Parathyroid adenoma (tissue), 2 donors: ENCODE measurements around the gene HERC2.

Experiments
- H2AFZ ChIP-seq: fragments of 300-600 bp; sonication (generic); one replicate; pipeline ENCODE4 v1.7.0; 2017; ENCODE audit warnings: antibody characterized with exemption, mild to moderate bottlenecking
- H3K27ac ChIP-seq: fragments of 300-600 bp; sonication (generic); one replicate; pipeline ENCODE4 v1.7.0; 2017
- H3K27me3 ChIP-seq: fragments of 300-600 bp; sonication (generic); one replicate; pipeline ENCODE4 v1.7.0; 2017; ENCODE audit warnings: low read length; ENCODE audit not compliant: control insufficient read depth, insufficient read depth
- H3K36me3 ChIP-seq: fragments of 300-600 bp; sonication (generic); one replicate; pipeline ENCODE4 v1.7.0; 2017; ENCODE audit warnings: low read length; ENCODE audit not compliant: control insufficient read depth, insufficient read depth
- H3K4me1 ChIP-seq: fragments of 300-600 bp; sonication (generic); one replicate; pipeline ENCODE4 v1.7.0; 2017; ENCODE audit warnings: control low read depth
- H3K4me2 ChIP-seq: fragments of 300-600 bp; sonication (generic); one replicate; pipeline ENCODE4 v1.7.0; 2017; ENCODE audit warnings: low read length
- H3K4me3 ChIP-seq: fragments of 300-600 bp; sonication (generic); one replicate; pipeline ENCODE4 v1.7.0; 2017; ENCODE audit warnings: low read depth, low read length
- H3K79me2 ChIP-seq: fragments of 300-600 bp; sonication (generic); one replicate; pipeline ENCODE4 v1.7.0; 2017; ENCODE audit warnings: control low read depth
- H3K9ac ChIP-seq: fragments of 300-600 bp; sonication (generic); one replicate; pipeline ENCODE4 v1.7.0; 2017; ENCODE audit warnings: mild to moderate bottlenecking
- H3K9me3 ChIP-seq: fragments of 300-600 bp; sonication (generic); one replicate; pipeline ENCODE4 v1.7.0; 2017; ENCODE audit warnings: low read length; ENCODE audit not compliant: control insufficient read depth
- TF ChIP-seq, protein P1 (sequence below): fragments of 300-600 bp; sonication (generic); IDR thresholded peaks from one replicate; pipeline ENCODE4 v1.7.0; 2017; ENCODE audit warnings: antibody characterized with exemption, mild to moderate bottlenecking
- donor health status: primary hyperparathyroidism.

HERC2 gene

DNA sequence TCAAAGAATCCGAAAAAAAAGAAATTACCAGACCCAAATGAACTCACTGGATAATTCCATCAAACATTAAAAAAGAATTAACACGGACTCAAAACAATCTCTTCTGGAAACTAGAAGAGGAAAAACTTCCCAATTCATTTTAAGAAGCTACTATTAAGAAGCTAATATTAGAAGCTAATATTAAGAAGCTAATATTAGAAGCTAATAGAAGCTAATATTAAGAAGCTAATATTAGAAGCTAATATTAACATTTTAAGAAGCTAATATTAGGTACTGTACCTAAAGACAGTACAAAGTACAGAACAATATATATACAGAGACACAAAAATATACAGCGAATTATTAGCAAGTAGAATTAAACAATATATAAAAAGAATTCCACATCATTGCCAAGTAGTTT is 35.9 kb downstream of the HERC2 start:
- Histone ChIP-seq H3K9ac (no peak overlapping the region), H3K4me3 (no peak overlapping the region), H3K9me3 (no peaks in the 10 kb centered on the region), H2AFZ (no peak overlapping the region), H3K4me2 (no peak overlapping the region), H3K4me1 (no peaks in the 10 kb centered on the region), H3K36me3 (no peaks in the 10 kb centered on the region), H3K27me3 (no peaks in the 10 kb centered on the region), H3K27ac (no peak overlapping the region), H3K79me2 (peaks cover 8% of the 10 kb centered on the region)
- TF ChIP-seq, protein P1, sequence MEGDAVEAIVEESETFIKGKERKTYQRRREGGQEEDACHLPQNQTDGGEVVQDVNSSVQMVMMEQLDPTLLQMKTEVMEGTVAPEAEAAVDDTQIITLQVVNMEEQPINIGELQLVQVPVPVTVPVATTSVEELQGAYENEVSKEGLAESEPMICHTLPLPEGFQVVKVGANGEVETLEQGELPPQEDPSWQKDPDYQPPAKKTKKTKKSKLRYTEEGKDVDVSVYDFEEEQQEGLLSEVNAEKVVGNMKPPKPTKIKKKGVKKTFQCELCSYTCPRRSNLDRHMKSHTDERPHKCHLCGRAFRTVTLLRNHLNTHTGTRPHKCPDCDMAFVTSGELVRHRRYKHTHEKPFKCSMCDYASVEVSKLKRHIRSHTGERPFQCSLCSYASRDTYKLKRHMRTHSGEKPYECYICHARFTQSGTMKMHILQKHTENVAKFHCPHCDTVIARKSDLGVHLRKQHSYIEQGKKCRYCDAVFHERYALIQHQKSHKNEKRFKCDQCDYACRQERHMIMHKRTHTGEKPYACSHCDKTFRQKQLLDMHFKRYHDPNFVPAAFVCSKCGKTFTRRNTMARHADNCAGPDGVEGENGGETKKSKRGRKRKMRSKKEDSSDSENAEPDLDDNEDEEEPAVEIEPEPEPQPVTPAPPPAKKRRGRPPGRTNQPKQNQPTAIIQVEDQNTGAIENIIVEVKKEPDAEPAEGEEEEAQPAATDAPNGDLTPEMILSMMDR: no peak

DNA sequence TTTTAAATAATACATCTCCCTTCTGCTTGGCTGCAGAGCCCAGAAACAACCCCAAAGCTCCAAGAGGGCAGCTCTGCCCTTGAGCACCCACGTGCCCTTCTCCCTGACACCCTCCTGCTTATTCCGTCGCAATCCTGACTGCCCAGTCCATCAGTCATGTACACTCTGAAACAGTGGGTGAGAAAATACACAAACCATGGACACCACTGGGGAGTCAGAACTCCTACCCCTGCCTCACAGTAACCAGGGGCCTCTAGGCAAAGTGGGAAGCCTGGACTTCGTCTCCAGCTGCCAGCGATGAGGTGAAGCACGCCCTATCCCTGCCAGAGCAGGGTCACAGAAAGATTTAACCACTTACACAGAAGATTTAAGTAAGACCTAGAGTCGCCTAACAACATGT is 40.1 kb downstream of the HERC2 start:
- H3K79me2 ChIP-seq: peaks cover 8% of the 10 kb centered on the region
- TF ChIP-seq, protein P1: no peak
- no peak overlapping the region for H3K4me2 ChIP-seq
- no peaks in the 10 kb centered on the region for H3K4me1 ChIP-seq
- H3K27me3 ChIP-seq: no peaks in the 10 kb centered on the region
- no peak overlapping the region for H3K9ac ChIP-seq
- H3K27ac ChIP-seq: no peak overlapping the region
- H3K9me3 ChIP-seq: no peaks in the 10 kb centered on the region
- H3K4me3 ChIP-seq: no peak overlapping the region
- no peaks in the 10 kb centered on the region for H3K36me3 ChIP-seq
- no peak overlapping the region for H2AFZ ChIP-seq

DNA sequence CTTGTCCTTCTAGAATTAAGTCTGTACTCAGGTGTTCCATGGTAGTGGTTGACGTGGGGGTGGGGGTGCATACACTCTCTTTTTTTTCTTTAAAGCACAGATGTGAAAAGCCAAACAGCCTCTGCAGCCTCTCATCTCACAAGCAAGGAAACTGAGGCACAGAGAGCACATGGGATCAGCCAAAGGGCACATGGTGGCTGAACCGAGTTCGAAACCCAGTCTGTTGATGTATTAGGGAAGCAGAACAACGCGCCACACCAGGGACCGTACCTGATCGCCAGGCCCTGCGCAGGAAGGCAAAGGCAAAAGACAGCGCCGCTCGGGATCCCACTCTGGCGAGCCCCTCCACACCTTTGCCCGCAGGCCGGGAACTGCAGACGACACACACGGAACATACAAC is 47.3 kb downstream of the HERC2 start:
- H3K4me2 ChIP-seq: no peak overlapping the region
- no peaks in the 10 kb centered on the region for H3K9me3 ChIP-seq
- H3K9ac ChIP-seq: no peak overlapping the region
- H3K79me2 ChIP-seq: no peaks in the 10 kb centered on the region
- H3K4me1 ChIP-seq: no peaks in the 10 kb centered on the region
- H3K27ac ChIP-seq: no peak overlapping the region
- no peak overlapping the region for H2AFZ ChIP-seq
- no peak overlapping the region for H3K4me3 ChIP-seq
- H3K27me3 ChIP-seq: no peaks in the 10 kb centered on the region
- TF ChIP-seq, protein P1: no peak
- no peaks in the 10 kb centered on the region for H3K36me3 ChIP-seq

DNA sequence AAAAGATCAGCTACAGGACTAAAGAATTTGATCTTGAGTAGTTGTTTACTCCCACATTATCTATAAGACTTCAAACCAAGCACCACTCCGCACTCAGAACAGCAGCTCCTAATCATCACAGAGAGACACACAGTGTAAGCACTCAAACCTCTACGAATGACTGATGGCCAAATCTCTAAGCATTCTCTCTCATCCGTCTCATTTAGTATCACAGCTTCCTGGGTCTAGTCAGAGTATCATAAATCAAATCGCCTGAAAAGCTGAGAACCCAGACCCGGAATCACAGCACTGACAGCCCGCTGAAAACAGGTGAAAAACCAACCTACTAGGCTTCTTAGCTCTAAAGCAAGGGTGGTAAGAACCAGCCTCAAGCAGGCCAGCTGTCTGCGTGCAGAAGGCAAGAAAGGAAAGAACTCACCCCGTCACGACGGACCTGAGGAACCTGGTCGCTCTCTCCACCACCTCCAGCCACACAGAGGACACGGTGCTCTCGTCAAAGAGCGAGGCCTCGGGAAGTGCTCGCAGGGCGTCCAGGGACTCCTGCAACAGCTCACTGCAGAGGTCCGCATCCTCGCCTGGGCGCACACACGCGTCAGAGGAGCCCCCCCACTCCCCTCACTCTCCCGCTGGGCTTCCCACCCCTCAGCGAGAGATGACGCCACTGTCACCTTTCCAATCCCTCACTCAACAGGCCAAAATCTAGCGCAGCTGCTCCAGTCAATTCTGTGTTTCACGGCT is 47.9 kb downstream of the HERC2 start:
- Histone ChIP-seq H2AFZ (no peak overlapping the region), H3K9ac (no peak overlapping the region), H3K4me2 (no peak overlapping the region), H3K9me3 (no peaks in the 10 kb centered on the region), H3K27ac (no peak overlapping the region), H3K79me2 (no peaks in the 10 kb centered on the region), H3K27me3 (no peaks in the 10 kb centered on the region), H3K36me3 (no peaks in the 10 kb centered on the region), H3K4me3 (no peak overlapping the region), H3K4me1 (no peaks in the 10 kb centered on the region)
- TF ChIP-seq, protein P1: peak; percentile 2

DNA sequence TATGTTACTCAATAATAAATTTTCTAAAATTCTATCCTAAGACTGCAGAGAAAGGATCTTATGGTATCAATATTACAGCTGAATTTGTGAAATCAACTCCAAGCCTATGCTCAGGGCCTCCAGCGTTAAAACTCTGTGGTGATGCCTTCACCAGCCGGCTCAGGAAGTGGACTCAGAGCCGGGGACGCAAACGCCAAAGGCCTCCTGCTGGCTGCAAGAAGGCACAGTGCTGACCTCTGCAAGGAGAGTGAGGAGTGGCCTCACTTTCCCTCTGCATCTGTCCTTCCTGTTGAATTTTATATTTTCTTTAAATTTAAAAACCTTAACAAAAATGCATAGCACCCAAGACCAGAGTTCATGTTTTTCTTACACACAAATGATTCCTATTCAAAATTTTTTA is 48.5 kb downstream of the HERC2 start:
- H3K9me3 ChIP-seq: no peaks in the 10 kb centered on the region
- no peak overlapping the region for H3K4me2 ChIP-seq
- H3K4me1 ChIP-seq: no peaks in the 10 kb centered on the region
- no peak overlapping the region for H2AFZ ChIP-seq
- H3K36me3 ChIP-seq: no peaks in the 10 kb centered on the region
- H3K9ac ChIP-seq: no peak overlapping the region
- H3K27me3 ChIP-seq: no peaks in the 10 kb centered on the region
- no peak overlapping the region for H3K4me3 ChIP-seq
- H3K79me2 ChIP-seq: no peaks in the 10 kb centered on the region
- H3K27ac ChIP-seq: no peak overlapping the region
- TF ChIP-seq, protein P1: peak; percentile 6
